Measurements from ENCODE around the gene PAK6.
A peak's percentile ranks its signal among the peaks of the same experiment; 100 is the strongest.

The PAK6 gene

DNA sequence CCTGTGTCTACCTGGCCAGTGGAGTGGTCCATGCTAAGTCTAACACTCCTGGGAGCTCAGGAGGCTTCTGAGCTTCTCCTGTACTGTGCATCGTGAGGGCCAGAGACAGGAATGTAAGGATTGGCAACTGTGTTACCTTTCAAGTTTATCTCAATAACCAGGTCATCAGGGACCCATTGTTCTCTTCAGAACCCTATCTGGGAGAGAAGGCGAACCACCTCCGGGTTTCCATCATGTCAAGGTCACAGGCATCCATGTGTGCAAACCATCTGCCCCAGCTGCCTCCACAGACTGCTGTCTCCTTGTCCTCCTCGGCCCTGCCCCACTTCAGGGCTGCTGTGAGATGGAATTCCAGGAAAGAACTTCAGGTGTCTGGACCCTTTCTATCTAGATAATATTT is 38.1 kb downstream of the PAK6 start:
- no peak for DNase-seq (ENCODE audit: low spot score)

DNA sequence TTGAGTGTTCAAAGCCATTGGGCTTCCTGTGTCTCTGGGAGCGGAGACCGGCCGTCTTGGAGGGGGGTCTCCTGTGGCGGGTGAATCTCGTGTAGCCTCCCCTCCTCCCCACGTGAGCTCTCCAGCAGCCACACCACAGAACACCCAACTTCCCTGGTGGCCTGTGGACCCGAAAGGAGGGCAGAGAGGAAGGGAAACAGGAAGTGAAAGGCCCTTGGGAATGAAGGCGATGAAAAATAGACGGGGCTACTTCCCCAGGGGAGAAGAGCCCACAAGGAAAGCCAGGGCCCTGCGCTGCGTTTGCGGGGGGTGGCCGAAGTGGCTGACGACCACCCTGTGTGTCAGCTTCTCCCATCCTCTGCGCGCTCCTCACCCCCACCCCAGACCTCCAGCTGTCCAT is 38.6 kb downstream of the PAK6 start:
- DNase-seq (ENCODE audit: low spot score), result no peak

DNA sequence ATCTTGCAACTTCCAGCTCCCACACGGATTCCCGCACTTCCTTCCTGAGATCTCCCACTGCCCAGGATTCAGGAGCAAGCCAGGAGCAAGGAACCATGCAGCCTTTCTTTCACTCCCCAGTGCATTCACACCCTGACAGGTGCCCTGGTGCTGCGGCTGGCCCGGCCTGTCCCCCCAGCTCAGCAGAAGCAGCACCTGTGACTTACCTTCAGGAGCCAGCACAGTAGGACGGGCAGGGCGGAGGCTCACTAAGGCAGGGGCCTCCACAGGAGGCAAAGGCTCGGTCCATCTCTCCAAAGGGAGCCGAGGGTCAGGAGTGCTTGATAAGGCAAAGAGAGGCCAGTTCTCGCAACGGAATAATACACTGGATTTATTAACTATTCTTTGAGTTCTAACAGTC is 39.2 kb downstream of the PAK6 start:
- no peak for DNase-seq (ENCODE audit: low spot score)

DNA sequence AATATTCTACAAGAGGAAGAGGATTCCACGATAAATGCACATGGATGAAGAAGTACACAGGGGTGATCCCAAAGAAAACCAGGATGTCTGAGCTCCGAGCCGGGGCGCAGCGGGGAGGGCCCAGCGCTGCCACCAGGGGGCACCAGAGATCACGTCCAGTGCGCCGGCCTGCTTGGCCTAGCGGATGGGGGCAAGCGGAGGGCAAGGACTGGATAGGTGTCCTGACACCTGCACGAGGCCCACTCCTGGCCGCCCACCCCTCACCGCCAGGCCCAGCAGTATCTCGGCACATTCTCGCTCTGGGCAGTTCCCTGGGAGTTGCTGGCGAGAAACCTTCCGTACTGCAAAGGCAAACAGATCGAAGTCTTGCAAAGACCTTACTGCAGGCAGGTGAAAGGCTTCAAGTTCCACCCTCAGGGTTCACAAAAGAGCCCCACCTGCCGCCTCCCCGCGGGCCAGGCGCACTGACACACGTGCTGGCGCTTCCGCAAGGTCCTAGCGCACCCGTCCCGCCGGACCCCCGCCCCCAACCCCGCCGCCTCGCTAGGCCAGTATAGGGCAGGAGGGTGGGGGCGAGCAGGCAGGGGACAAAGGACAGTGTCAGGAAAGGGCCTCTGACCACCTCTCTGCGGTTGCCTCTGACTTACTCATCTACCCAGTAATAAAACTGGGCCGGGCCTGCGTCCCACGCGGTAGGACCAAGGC is 40.7 kb downstream of the PAK6 start:
- DNase-seq (ENCODE audit: low spot score), result peak; percentile 83

DNA sequence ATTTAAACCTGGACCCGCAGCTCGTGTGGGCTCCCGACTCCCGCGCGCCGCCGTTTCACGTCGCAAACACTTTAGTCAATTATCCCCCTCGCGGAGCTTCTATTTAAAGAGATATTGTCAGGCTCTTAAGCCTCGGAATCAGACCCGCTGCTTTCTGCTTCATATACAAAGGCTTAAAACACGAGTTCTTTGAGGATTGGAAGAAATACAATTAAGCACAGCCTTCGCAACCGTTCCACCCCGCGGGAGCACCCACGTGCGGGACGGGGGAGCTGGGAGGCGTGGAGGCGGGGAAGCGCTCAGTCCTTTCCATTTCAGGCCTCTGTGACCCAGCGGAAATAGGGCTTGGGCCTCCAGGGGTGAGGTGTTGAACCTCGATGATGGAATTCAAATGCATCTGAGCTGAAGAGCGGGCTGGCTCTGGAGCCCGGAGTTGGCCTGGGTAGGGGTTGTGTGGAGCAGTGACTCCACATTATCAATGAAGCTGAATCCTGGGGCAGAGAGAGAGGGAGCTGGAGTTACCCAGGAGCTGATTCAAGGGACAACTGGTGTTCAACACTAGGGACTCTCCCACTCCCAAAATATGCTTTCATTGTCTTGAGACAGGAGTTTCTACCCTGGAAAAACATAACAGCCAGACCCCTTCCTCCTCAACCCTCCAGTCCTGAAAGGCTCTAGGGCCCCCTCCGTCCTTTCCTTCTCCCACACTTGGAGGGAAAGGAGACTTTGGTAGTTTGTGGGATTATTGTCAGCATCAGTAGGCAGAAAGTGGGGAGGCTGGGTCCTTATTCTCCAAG is 41.6 kb downstream of the PAK6 start:
- no peak for DNase-seq (ENCODE audit: low spot score)

GRCh38 chr15:40281057-40281800 is 42.4 kb downstream of the PAK6 start:
- no peak for DNase-seq (ENCODE audit: low spot score)

GRCh38 chr15:40281801-40282146 is 42.9 kb downstream of the PAK6 start:
- no peak for DNase-seq (ENCODE audit: low spot score)

GRCh38 chr15:40282147-40282868 is 43.4 kb downstream of the PAK6 start:
- DNase-seq (ENCODE audit: low spot score), result peak; percentile 90

DNA sequence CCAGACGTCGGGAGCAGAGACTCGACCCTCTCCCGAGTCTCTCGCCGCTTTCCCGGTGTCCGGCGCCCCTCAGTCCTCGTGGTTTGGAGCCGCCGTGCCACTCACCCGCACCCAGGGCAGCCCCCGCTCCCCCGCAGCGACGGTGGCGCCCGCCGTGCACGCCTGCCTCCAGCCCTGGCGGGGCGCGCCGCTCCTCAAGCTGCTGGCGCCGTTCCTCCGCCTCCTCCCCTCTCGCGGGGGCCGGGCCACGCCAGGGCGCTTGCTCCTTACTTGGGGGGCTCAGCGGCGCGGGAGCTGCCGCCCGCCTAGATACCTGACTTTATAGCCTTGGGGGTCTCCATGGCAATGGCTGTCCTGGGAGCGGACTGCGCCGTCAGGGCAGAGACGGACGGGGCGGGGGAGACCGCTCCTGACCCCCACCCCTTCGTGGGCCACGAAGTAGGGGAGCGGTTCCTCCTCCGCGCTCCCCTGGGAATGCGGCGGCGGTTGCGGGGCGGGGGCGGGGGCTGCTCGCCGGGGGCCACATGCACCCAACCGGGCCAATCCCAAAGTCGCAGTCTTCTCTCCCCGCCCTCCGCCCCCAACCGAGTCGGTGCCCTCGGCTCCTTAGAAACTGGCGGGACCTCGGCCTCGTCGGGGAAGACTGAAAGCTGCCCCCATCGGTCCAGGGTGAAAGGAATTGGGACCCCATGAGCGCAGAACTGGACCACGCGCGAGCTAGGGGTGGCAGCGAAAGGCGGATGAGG is 44.2 kb downstream of the PAK6 start, which contains the start of gene ANKRD63:
TSS of gene ANKRD63 (minus strand) at position 196 of the 746 bp plus-strand sequence. CDS start 478 bp downstream, outside the sequence.
- DNase-seq (ENCODE audit: low spot score), result peak; percentile 79

- DNase-seq (ENCODE audit: low spot score), result no peak
These were observed 44.9 kb downstream of the PAK6 start for GRCh38 chr15:40283615-40284300.

GRCh38 chr15:40285151-40285550 is 46.3 kb downstream of the PAK6 start:
- DNase-seq (ENCODE audit: low spot score), result no peak

- no peak for DNase-seq (ENCODE audit: low spot score)
These were observed 46.7 kb downstream of the PAK6 start for GRCh38 chr15:40285554-40286011.

- DNase-seq (ENCODE audit: low spot score), result no peak
These were observed 47.2 kb downstream of the PAK6 start for GRCh38 chr15:40286061-40286532.

DNA sequence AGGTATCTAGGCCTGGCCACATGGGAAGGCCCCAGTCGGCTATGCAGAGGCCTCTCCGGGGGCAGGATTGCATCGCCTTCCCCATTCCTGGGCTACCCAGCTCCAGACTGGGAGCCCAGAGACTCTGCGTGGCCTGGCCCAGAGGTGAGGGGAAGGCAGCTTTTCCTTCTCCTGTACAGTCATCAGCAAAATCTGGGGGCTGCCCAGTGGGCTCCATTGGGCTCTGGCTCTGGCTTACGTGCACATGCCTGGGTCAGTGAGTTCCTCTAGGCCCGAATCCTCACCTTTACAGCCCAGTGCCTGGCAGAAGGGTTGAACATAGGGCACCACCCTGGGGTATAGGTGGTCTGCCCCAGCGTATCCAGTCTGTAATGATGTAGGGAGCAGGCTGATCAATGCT is 47.9 kb downstream of the PAK6 start:
- DNase-seq (ENCODE audit: low spot score), result no peak

DNA sequence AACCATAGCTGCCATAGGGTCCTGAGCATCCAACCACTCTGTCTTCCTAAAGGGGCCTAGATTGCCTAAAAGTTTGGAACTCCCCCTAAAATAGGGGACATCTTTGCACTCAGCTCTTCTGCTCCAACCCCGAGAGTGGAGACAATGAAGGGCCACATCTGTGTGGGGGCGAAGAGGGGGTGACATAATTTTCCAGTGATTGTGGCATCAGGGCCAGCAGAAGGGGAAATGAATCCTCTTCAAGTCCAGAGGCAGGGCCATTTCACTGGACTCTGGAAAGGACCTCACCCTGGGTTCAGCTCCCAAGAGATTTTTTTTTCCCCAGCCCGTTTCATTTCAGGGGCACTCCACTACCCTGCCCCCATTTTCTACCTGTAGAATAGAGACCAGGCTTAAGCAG is 48.6 kb downstream of the PAK6 start:
- no peak for DNase-seq (ENCODE audit: low spot score)

DNA sequence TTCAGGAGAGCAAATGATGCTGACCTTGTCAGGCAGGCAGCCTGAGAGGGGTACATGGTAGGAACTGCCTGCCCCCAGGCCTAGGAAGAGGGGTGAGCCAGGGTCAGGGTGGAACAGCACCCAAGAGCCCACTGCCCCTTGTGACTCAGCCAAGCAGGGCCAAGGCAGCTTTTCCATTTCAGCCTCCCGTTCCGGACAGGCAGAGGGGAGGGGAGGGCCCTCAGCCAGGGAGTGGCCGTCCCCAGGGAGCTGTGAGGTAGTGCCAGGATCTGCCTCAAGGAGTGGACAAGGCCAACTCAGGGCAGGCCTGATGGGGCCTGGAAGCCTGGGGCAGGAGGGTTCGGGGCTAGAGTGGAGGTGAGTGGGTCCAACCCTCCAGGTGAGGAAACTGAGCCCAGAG is 49.1 kb downstream of the PAK6 start:
- no peak for DNase-seq (ENCODE audit: low spot score)

DNA sequence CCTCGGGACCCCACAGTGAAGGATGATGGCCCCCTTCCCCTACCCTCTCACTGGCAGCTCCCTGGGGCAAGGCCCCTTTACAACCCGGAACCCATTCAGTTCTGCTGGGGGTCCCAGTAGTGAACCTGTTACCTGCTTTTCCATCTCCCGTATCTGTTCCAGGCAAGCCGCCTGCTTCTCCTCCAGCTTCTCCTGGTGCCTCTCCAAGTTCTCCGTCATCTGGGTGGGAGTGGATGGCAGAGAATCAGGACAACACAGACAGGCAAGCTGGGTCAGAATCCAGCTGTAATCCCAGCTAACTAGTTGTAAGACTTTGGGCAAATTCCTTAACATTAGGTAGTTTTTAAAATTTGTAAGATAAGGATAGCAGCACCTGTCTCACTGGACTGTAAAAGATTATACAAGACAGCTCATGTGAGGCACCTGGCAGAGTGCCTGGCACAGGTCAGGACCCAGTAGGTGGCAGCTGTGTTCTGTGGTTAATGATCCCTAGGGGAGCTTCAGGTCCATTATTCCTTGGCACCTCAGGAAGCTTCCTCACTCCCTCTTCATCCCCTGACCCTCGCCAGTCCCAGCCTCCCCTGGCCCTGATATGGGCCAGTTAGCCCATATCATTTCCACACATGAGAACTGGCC is 50.4 kb downstream of the PAK6 start:
- no peak for DNase-seq (ENCODE audit: low spot score)

DNA sequence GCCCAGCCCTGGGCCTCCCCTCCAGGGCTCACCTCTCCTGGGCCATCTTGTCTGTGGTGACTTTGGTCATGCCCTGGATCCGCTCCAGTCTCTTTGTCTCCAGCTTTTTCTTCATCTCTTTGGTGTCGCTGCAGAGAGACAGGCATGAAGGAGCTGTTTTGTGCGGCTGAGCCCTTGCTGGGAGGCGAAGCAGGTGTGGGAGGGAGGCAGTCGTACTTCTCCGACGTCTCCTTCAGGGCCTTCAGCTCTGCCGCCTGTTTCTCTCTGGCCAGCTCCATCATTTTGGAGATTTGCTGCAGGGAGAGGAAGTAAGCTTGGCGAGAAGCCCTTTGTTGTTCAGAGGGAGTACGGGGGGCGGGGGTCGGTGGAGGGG is 51.7 kb downstream of the PAK6 start:
- no peak for DNase-seq (ENCODE audit: low spot score)

- DNase-seq (ENCODE audit: low spot score), result peak; percentile 67
These were observed 52.2 kb downstream of the PAK6 start for GRCh38 chr15:40290918-40291574.

DNA sequence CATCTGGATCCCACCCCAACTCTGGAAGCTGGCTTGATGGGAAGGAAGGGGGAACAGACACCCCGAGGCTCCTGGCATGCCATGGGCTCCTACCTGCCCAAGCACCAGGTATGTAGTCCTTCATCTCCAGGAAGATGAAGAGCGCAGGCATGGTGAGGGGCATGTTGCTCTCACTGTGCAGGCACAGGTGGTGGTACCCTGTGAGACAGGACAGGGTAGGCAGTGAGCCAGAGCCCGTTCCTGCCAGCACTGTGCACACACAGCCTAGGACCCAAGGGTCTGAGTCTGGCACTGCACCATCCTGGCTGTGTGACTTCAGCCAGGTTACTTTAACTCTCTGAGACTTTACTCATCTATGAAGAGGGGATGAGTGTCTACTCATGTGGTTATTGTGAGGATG is 53.4 kb downstream of the PAK6 start:
- no peak for DNase-seq (ENCODE audit: low spot score)

All from HuH-7.5 (cell line).